GM19438 (cell line): ENCODE data around the gene NPPA.

Experiments
- ATAC-seq: cut with Tn5 transposase; IDR thresholded peaks from one replicate; pipeline ENCODE4 v1.9.1; 2021; ENCODE audit warnings: low read depth; ENCODE audit not compliant: unreplicated experiment

NPPA gene

GRCh38 chr1:11845641-11846335 is 1.8 kb downstream of the NPPA start:
- no peak for ATAC-seq

- ATAC-seq = no peak
Measured at GRCh38 chr1:11842154-11843041, 5.2 kb downstream of the NPPA start.

GRCh38 chr1:11841245-11842153 is 6.1 kb downstream of the NPPA start:
- ATAC-seq = no peak

- ATAC-seq = no peak
Measured at GRCh38 chr1:11839727-11840705, 7.6 kb downstream of the NPPA start.

GRCh38 chr1:11838349-11839272 is 9.0 kb downstream of the NPPA start:
- ATAC-seq = no peak

- no peak for ATAC-seq
Measured at GRCh38 chr1:11837767-11838348, 9.7 kb downstream of the NPPA start.

- no peak for ATAC-seq
Measured at GRCh38 chr1:11836955-11837766, 10.4 kb downstream of the NPPA start.

- ATAC-seq = no peak
Measured at GRCh38 chr1:11835441-11836225, 11.9 kb downstream of the NPPA start.

- ATAC-seq = no peak
Measured at GRCh38 chr1:11833900-11834299, 13.7 kb downstream of the NPPA start.

- ATAC-seq = no peak
Measured at GRCh38 chr1:11833497-11833896, 14.1 kb downstream of the NPPA start.

- no peak for ATAC-seq
Measured at GRCh38 chr1:11831945-11832725, 15.4 kb downstream of the NPPA start.

- no peak for ATAC-seq
Measured at GRCh38 chr1:11828511-11828910, 19.1 kb downstream of the NPPA start.

- no peak for ATAC-seq
Measured at GRCh38 chr1:11826946-11827345, 20.6 kb downstream of the NPPA start.

GRCh38 chr1:11825131-11825530 is 22.5 kb downstream of the NPPA start:
- no peak for ATAC-seq

GRCh38 chr1:11823366-11824137 is 24.0 kb downstream of the NPPA start:
- ATAC-seq = no peak
